Measurements from ENCODE around the gene GP1BB.
A peak's percentile ranks its signal among the peaks of the same experiment; 100 is the strongest.

Gene GP1BB

DNA sequence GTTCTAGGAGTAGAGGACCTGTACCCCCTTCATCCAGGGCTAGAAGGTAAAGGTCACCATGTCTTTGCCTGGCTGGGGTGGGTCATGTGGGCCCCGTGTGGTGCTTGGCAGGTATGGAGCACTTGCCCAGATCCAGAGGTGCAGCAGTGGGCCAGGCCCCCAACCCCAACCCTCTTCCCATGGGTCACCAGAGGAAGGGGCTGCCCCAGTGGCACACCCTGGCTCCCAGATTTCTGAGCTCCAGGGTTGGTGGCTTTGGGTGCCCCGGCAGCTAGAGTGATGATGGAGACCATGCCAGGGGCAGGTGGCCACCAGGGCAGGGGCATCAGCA is 2.4 kb upstream of the GP1BB start:
- Histone ChIP-seq H4K8ac (ENCODE audit: low read depth, low read length) (no peak overlapping the region), H2AFZ (ENCODE audit: low read length) (no peak overlapping the region), H2AK5ac (ENCODE audit: low read depth, low read length) (no peak overlapping the region), H3K14ac (ENCODE audit: low read length) (no peak overlapping the region), H3K9me3 (replicated peaks in 1 of 2; ENCODE audit: control insufficient read depth in 2 of 2, insufficient read depth in 1 of 2, low read depth in 1 of 2, low read length in 2 of 2) (peaks cover 13 to 14% of the 10 kb centered on the region in 2 donors), H3K4me2 (ENCODE audit: insufficient read depth, low read length, poor library complexity, severe bottlenecking) (no peak overlapping the region), H3K18ac (ENCODE audit: low read length) (no peak overlapping the region), H3K79me1 (ENCODE audit: low read depth, low read length) (peaks cover 6% of the 10 kb centered on the region), H2BK15ac (ENCODE audit: low read length) (no peak overlapping the region), H3K23ac (ENCODE audit: low read depth, low read length, poor library complexity) (no peak overlapping the region), H3K36me3 (replicated peaks in 1 of 2; ENCODE audit: control insufficient read depth in 2 of 2, insufficient read depth in 2 of 2, low read length in 2 of 2) (peaks cover 0 to 7% of the 10 kb centered on the region in 2 donors), H3K4me1 (ENCODE audit: control insufficient read depth in 2 of 2, insufficient read depth in 1 of 2, low read depth in 1 of 2, low read length in 2 of 2) (peaks cover 13 to 31% of the 10 kb centered on the region in 2 donors), H2BK120ac (ENCODE audit: low read depth, low read length) (no peak overlapping the region), H3K9ac (ENCODE audit: low read depth, low read length, poor library complexity) (no peak overlapping the region), H4K91ac (ENCODE audit: low read depth, low read length, poor library complexity) (no peak overlapping the region), H3K27me3 (ENCODE audit: control insufficient read depth in 3 of 3, insufficient read depth in 3 of 3, low read depth in 1 of 3, low read length in 3 of 3) (peaks cover 63 to 89% (median 87%) of the 10 kb centered on the region in 3 experiments), H2BK5ac (ENCODE audit: low read length) (no peak overlapping the region), H3K4ac (ENCODE audit: low read length) (no peak overlapping the region), H2BK12ac (ENCODE audit: low read length) (no peak overlapping the region), H3K27ac (replicated peaks; ENCODE audit: low read length) (no peak overlapping the region), H3K4me3 (ENCODE audit: low read length in 2 of 2) (no peak overlapping the region)
- no CpG with 5 or more reads among the region's 2 CpGs for WGBS, 2 donors (ENCODE audit: extremely low coverage in 2 of 2, insufficient read length in 2 of 2, insufficient replicate concordance in 1 of 2)
- no peak for DNase-seq (ENCODE audit: low spot score)

GRCh38 chr22:19721330-19722177 is 1.8 kb upstream of the GP1BB start:
- Histone ChIP-seq H3K79me1 (ENCODE audit: low read depth, low read length) (peaks cover 4% of the 10 kb centered on the region), H3K18ac (ENCODE audit: low read length) (peak overlapping the region; percentile 76), H3K23ac (ENCODE audit: low read depth, low read length, poor library complexity) (peak overlapping the region; percentile 98), H3K36me3 (replicated peaks in 1 of 2; ENCODE audit: control insufficient read depth in 2 of 2, insufficient read depth in 2 of 2, low read length in 2 of 2) (peaks cover 0 to 7% of the 10 kb centered on the region in 2 donors), H3K4me1 (ENCODE audit: control insufficient read depth in 2 of 2, insufficient read depth in 1 of 2, low read depth in 1 of 2, low read length in 2 of 2) (peaks cover 13 to 31% of the 10 kb centered on the region in 2 donors), H3K27me3 (ENCODE audit: control insufficient read depth in 3 of 3, insufficient read depth in 3 of 3, low read depth in 1 of 3, low read length in 3 of 3) (peaks cover 66 to 91% (median 88%) of the 10 kb centered on the region in 3 experiments), H2BK12ac (ENCODE audit: low read length) (no peak overlapping the region), H3K9me3 (replicated peaks in 1 of 2; ENCODE audit: control insufficient read depth in 2 of 2, insufficient read depth in 1 of 2, low read depth in 1 of 2, low read length in 2 of 2) (peaks cover 13 to 14% of the 10 kb centered on the region in 2 donors), H3K9ac (ENCODE audit: low read depth, low read length, poor library complexity) (peak overlapping the region; percentile 63), H2BK120ac (ENCODE audit: low read depth, low read length) (no peak overlapping the region), H4K8ac (ENCODE audit: low read depth, low read length) (no peak overlapping the region), H2BK5ac (ENCODE audit: low read length) (no peak overlapping the region), H4K91ac (ENCODE audit: low read depth, low read length, poor library complexity) (no peak overlapping the region), H2AK5ac (ENCODE audit: low read depth, low read length) (peak overlapping the region; percentile 33), H2BK15ac (ENCODE audit: low read length) (no peak overlapping the region), H3K4me3 (ENCODE audit: low read length in 2 of 2) (peak overlapping the region in 1 of 2 donors; percentile 15), H2AFZ (ENCODE audit: low read length) (no peak overlapping the region), H3K27ac (replicated peaks; ENCODE audit: low read length) (no peak overlapping the region), H3K4ac (ENCODE audit: low read length) (no peak overlapping the region), H3K14ac (ENCODE audit: low read length) (peak overlapping the region; percentile 14), H3K4me2 (ENCODE audit: insufficient read depth, low read length, poor library complexity, severe bottlenecking) (peak overlapping the region; percentile 80)
- no CpG with 5 or more reads among the region's 44 CpGs for WGBS, 2 donors (ENCODE audit: extremely low coverage in 2 of 2, insufficient read length in 2 of 2, insufficient replicate concordance in 1 of 2)
- no peak for DNase-seq (ENCODE audit: low spot score)

- Histone ChIP-seq H2AK5ac (ENCODE audit: low read depth, low read length) (peak overlapping the region; percentile 97), H2BK120ac (ENCODE audit: low read depth, low read length) (no peak overlapping the region), H3K14ac (ENCODE audit: low read length) (peak overlapping the region; percentile 39), H3K4me2 (ENCODE audit: insufficient read depth, low read length, poor library complexity, severe bottlenecking) (peak overlapping the region; percentile 80), H2BK15ac (ENCODE audit: low read length) (peak overlapping the region; percentile 45), H3K4me3 (ENCODE audit: low read length in 2 of 2) (no peak overlapping the region), H3K9ac (ENCODE audit: low read depth, low read length, poor library complexity) (peak overlapping the region; percentile 79), H3K4me1 (ENCODE audit: control insufficient read depth in 2 of 2, insufficient read depth in 1 of 2, low read depth in 1 of 2, low read length in 2 of 2) (peaks cover 13 to 31% of the 10 kb centered on the region in 2 donors), H2AFZ (ENCODE audit: low read length) (peak overlapping the region; percentile 95), H4K8ac (ENCODE audit: low read depth, low read length) (no peak overlapping the region), H3K4ac (ENCODE audit: low read length) (no peak overlapping the region), H3K27ac (replicated peaks; ENCODE audit: low read length) (no peak overlapping the region), H3K36me3 (replicated peaks in 1 of 2; ENCODE audit: control insufficient read depth in 2 of 2, insufficient read depth in 2 of 2, low read length in 2 of 2) (peaks cover 0 to 7% of the 10 kb centered on the region in 2 donors), H3K79me1 (ENCODE audit: low read depth, low read length) (peaks cover 2% of the 10 kb centered on the region), H3K27me3 (ENCODE audit: control insufficient read depth in 3 of 3, insufficient read depth in 3 of 3, low read depth in 1 of 3, low read length in 3 of 3) (peaks cover 71 to 97% (median 91%) of the 10 kb centered on the region in 3 experiments), H3K18ac (ENCODE audit: low read length) (peak overlapping the region; percentile 97), H2BK12ac (ENCODE audit: low read length) (no peak overlapping the region), H4K91ac (ENCODE audit: low read depth, low read length, poor library complexity) (no peak overlapping the region), H3K23ac (ENCODE audit: low read depth, low read length, poor library complexity) (peak overlapping the region; percentile 98), H2BK5ac (ENCODE audit: low read length) (no peak overlapping the region), H3K9me3 (replicated peaks in 1 of 2; ENCODE audit: control insufficient read depth in 2 of 2, insufficient read depth in 1 of 2, low read depth in 1 of 2, low read length in 2 of 2) (peaks cover 13 to 14% of the 10 kb centered on the region in 2 donors)
- no peak for DNase-seq (ENCODE audit: low spot score)
- no CpG with 5 or more reads among the region's 60 CpGs for WGBS, 2 donors (ENCODE audit: extremely low coverage in 2 of 2, insufficient read length in 2 of 2, insufficient replicate concordance in 1 of 2)
Measured at GRCh38 chr22:19722178-19722981, 959 bp upstream of the GP1BB start.

GRCh38 chr22:19722982-19723231 is 432 bp upstream of the GP1BB start:
- peak overlapping the region; percentile 98 for H3K23ac ChIP-seq (ENCODE audit: low read depth, low read length, poor library complexity)
- H3K14ac ChIP-seq (ENCODE audit: low read length), result peak overlapping the region; percentile 97
- H3K9ac ChIP-seq (ENCODE audit: low read depth, low read length, poor library complexity), result peak overlapping the region; percentile 79
- H3K27ac ChIP-seq (replicated peaks; ENCODE audit: low read length), result no peak overlapping the region
- peak overlapping the region; percentile 95 for H2AFZ ChIP-seq (ENCODE audit: low read length)
- peak overlapping the region; percentile 38 for H2BK15ac ChIP-seq (ENCODE audit: low read length)
- no peak overlapping the region for H3K4ac ChIP-seq (ENCODE audit: low read length)
- peaks cover 15 to 17% of the 10 kb centered on the region in 2 donors for H3K9me3 ChIP-seq (replicated peaks in 1 of 2; ENCODE audit: control insufficient read depth in 2 of 2, insufficient read depth in 1 of 2, low read depth in 1 of 2, low read length in 2 of 2)
- peak overlapping the region; percentile 97 for H2AK5ac ChIP-seq (ENCODE audit: low read depth, low read length)
- peak overlapping the region; percentile 53 for H2BK5ac ChIP-seq (ENCODE audit: low read length)
- peak overlapping the region; percentile 97 for H3K18ac ChIP-seq (ENCODE audit: low read length)
- no CpG with 5 or more reads among the region's 15 CpGs for WGBS, 2 donors (ENCODE audit: extremely low coverage in 2 of 2, insufficient read length in 2 of 2, insufficient replicate concordance in 1 of 2)
- H4K8ac ChIP-seq (ENCODE audit: low read depth, low read length), result no peak overlapping the region
- H3K27me3 ChIP-seq (ENCODE audit: control insufficient read depth in 3 of 3, insufficient read depth in 3 of 3, low read depth in 1 of 3, low read length in 3 of 3), result peaks cover 75 to 97% (median 93%) of the 10 kb centered on the region in 3 experiments
- peak overlapping the region; percentile 80 for H3K4me2 ChIP-seq (ENCODE audit: insufficient read depth, low read length, poor library complexity, severe bottlenecking)
- H2BK120ac ChIP-seq (ENCODE audit: low read depth, low read length), result no peak overlapping the region
- peaks cover 10 to 27% of the 10 kb centered on the region in 2 donors for H3K4me1 ChIP-seq (ENCODE audit: control insufficient read depth in 2 of 2, insufficient read depth in 1 of 2, low read depth in 1 of 2, low read length in 2 of 2)
- H3K36me3 ChIP-seq (replicated peaks in 1 of 2; ENCODE audit: control insufficient read depth in 2 of 2, insufficient read depth in 2 of 2, low read length in 2 of 2), result peaks cover 0 to 7% of the 10 kb centered on the region in 2 donors
- H2BK12ac ChIP-seq (ENCODE audit: low read length), result peak overlapping the region; percentile 58
- H4K91ac ChIP-seq (ENCODE audit: low read depth, low read length, poor library complexity), result no peak overlapping the region
- DNase-seq (ENCODE audit: low spot score), result no peak
- H3K4me3 ChIP-seq (ENCODE audit: low read length in 2 of 2), result peak overlapping the region; percentile 20 to 72
- H3K79me1 ChIP-seq (ENCODE audit: low read depth, low read length), result no peaks in the 10 kb centered on the region
